NCI-H2196 (cell line): ENCODE measurements around the gene NGB.
"Not testable (repeated sequence)": the region's sequence is repeated elsewhere in the genome, so short reads cannot be mapped to it uniquely, and the experiment has no call there.

Source experiments
- DNase-seq: peaks from one replicate; lab custom pipeline; 2025; ENCODE audit not compliant: unreplicated experiment; lab: John Stamatoyannopoulos, UW

NGB gene

GRCh38 chr14:77271113-77271710, at the start of gene NGB:
NGB (minus strand) TSS chr14:77271206; CDS start chr14:77270937, 269 bp downstream.
- DNase-seq: peak; percentile 20

- peak; percentile 94 for DNase-seq
Measured at GRCh38 chr14:77320238-77320935, 49.4 kb upstream of the NGB start, which contains the start of gene POMT2. POMT2 (minus strand) TSS chr14:77320883; CDS start chr14:77320681, 202 bp downstream.

- DNase-seq: no peak
Measured at GRCh38 chr14:77319422-77319821, 48.4 kb upstream of the NGB start.

GRCh38 chr14:77318756-77319155, 47.8 kb upstream of the NGB start:
- not testable (repeated sequence) for DNase-seq

GRCh38 chr14:77318006-77318553, 47.1 kb upstream of the NGB start:
- no peak for DNase-seq

- DNase-seq: peak; percentile 72
Measured at GRCh38 chr14:77316872-77317301, 45.9 kb upstream of the NGB start.

GRCh38 chr14:77316195-77316505, 45.1 kb upstream of the NGB start:
- no peak for DNase-seq

GRCh38 chr14:77314539-77315457, 43.8 kb upstream of the NGB start:
- no peak for DNase-seq

GRCh38 chr14:77314043-77314442, 43.0 kb upstream of the NGB start:
- no peak for DNase-seq

- DNase-seq: no peak
Measured at GRCh38 chr14:77313371-77313770, 42.4 kb upstream of the NGB start.

GRCh38 chr14:77311217-77311616, 40.2 kb upstream of the NGB start:
- no peak for DNase-seq

GRCh38 chr14:77310026-77310425, 39.0 kb upstream of the NGB start:
- no peak for DNase-seq

GRCh38 chr14:77309131-77309530, 38.1 kb upstream of the NGB start:
- DNase-seq: no peak

- no peak for DNase-seq
Measured at GRCh38 chr14:77306851-77307496, 36.0 kb upstream of the NGB start.

- DNase-seq: no peak
Measured at GRCh38 chr14:77306416-77306815, 35.4 kb upstream of the NGB start.

- no peak for DNase-seq
Measured at GRCh38 chr14:77305696-77306095, 34.7 kb upstream of the NGB start.

- DNase-seq: peak; percentile 87
Measured at GRCh38 chr14:77303417-77304156, 32.6 kb upstream of the NGB start.

- peak; percentile 19 for DNase-seq
Measured at GRCh38 chr14:77302926-77303325, 31.9 kb upstream of the NGB start.

GRCh38 chr14:77301103-77301502, 30.1 kb upstream of the NGB start:
- DNase-seq: peak; percentile 73

GRCh38 chr14:77299771-77300170, 28.8 kb upstream of the NGB start:
- no peak for DNase-seq
